K562 (cell line): ENCODE measurements around the gene TERB2.
"Not testable (repeated sequence)": the region's sequence is repeated elsewhere in the genome, so short reads cannot be mapped to it uniquely, and the experiment has no call there.

ENCODE experiments used
- CBX1 ChIP-seq: sonication (generic); IDR thresholded peaks from 2 replicates; pipeline ENCODE4 v1.6.1; 2016; ENCODE audit warnings: antibody characterized with exemption, low read depth, mild to moderate bottlenecking
- CREM ChIP-seq: IDR thresholded peaks from 2 replicates; pipeline ENCODE4 v1.6.1; 2014; ENCODE audit warnings: antibody characterized with exemption, low read depth
- DLX4 ChIP-seq: fragments of 250-450 bp; sonication (Bioruptor Pico); IDR thresholded peaks from 2 replicates; pipeline ENCODE4 v1.6.1; 2021; ENCODE audit warnings: mild to moderate bottlenecking
- FOXK1 ChIP-seq: sonication (generic); formaldehyde crosslinking; IDR thresholded peaks from 2 replicates; pipeline ENCODE4 v1.8.0; 2022; ENCODE audit warnings: missing genetic modification reagents, mild to moderate bottlenecking, borderline replicate concordance
- HINFP ChIP-seq: fragments of 450-650 bp; conservative IDR thresholded peaks from 2 replicates; pipeline ENCODE4 v1.6.1; 2016; ENCODE audit warnings: missing genetic modification characterization, low read depth, mild to moderate bottlenecking, control low read depth, missing compliant biosample characterization
- KLF6 ChIP-seq: fragments of 250-450 bp; sonication (Bioruptor Pico); IDR thresholded peaks from 2 replicates; pipeline ENCODE4 v1.4.0; 2020; ENCODE audit warnings: mild to moderate bottlenecking, moderate library complexity, borderline replicate concordance
- MEF2A ChIP-seq: IDR thresholded peaks from 2 replicates; pipeline ENCODE4 v1.6.1; 2011; ENCODE audit warnings: low read depth, mild to moderate bottlenecking, low read length, moderate library complexity; ENCODE audit not compliant: control insufficient read depth
- POLR2AphosphoS5 ChIP-seq: IDR thresholded peaks from 2 replicates; pipeline ENCODE4 v1.6.1; 2011; ENCODE audit warnings: mild to moderate bottlenecking, low read depth, low read length, moderate library complexity; ENCODE audit not compliant: control insufficient read depth, insufficient read depth
- RBBP5 ChIP-seq: fragments of 200-600 bp; sonication (generic); IDR thresholded peaks from 2 replicates; pipeline ENCODE4 v1.6.1; 2012; ENCODE audit warnings: borderline replicate concordance, mild to moderate bottlenecking, low read length, control low read depth, inconsistent platforms; ENCODE audit not compliant: insufficient read depth, poor library complexity, severe bottlenecking
- RNF219 ChIP-seq: fragments of 250-450 bp; sonication (Bioruptor Pico); IDR thresholded peaks from 2 replicates; pipeline ENCODE4 v1.5.0; 2022; ENCODE audit warnings: mild to moderate bottlenecking
- SREBF2 ChIP-seq: sonication (generic); formaldehyde crosslinking; IDR thresholded peaks from 2 replicates; pipeline ENCODE4 v1.4.0; 2020; ENCODE audit warnings: mild to moderate bottlenecking, missing genetic modification reagents
- ZBED1 ChIP-seq: IDR thresholded peaks from 2 replicates; pipeline ENCODE4 v1.6.1; 2014
- ZNF583 ChIP-seq: fragments of 250-450 bp; sonication (Bioruptor Pico); IDR thresholded peaks from 2 replicates; pipeline ENCODE4 v1.4.0; 2020
- ZNF589 ChIP-seq: fragments of 200-800 bp; sonication (Bioruptor generic); IDR thresholded peaks from 2 replicates; pipeline ENCODE4 v1.6.1; 2016; ENCODE audit warnings: low read depth, missing genetic modification characterization, missing compliant biosample characterization

GRCh38 chr15:44979617-44980339, 23.3 kb downstream of the TERB2 start:
- not testable (repeated sequence) for TF ChIP-seq DLX4 (CRISPR knock-in tag); KLF6 (CRISPR knock-in tag); SREBF2 (CRISPR knock-in tag); MEF2A; ZBED1; ZNF583 (CRISPR knock-in tag); FOXK1; ZNF589 (CRISPR knock-in tag); HINFP (tag); RBBP5; RNF219; POLR2AphosphoS5; CBX1; CREM
